Measurements from ENCODE around the gene INPP5A. TPM values are rescaled to one million over a fixed set of nuclear protein-coding genes. Genes with fewer than 3 reads are reported as not detected.
"Not testable (repeated sequence)": the region's sequence is repeated elsewhere in the genome, so short reads cannot be mapped to it uniquely, and the experiment has no call there.

Gene INPP5A
- total RNA-seq, 1 donor from 2014 or later: 20.9 TPM

DNA sequence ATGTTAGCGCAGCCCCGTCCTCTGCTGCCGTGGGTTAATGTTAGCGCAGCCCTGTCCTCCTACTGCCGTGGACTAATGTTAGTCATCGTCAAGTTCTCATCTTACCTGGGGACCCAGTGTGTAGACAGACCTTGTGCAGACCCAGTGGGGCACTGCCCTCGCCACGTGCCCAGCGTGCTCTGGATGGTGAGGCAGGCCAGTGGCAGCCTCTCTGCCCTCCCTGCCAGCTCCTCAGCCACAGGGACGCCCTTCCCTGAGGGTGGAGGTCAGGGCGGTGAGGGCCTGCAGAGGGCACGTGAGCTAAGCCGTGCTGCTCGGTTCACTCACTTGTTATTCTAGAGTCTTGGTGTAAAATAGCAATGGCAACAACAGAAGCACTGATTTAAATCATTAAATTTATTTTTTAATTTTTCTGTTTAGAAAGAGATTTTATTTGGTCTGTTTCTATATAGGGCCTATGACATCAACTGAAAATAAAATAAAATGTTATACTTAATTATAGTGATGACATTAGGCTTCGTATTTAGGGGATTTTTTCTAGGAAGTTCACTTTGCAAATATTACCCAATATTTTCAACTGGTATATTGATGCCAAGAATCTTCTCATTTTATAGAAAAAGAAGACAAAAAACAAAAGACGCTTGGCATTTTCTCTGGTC, 199.9 kb downstream of the INPP5A start:
- DNase-seq (ENCODE audit: low read depth in 2 of 2): no peak

DNA sequence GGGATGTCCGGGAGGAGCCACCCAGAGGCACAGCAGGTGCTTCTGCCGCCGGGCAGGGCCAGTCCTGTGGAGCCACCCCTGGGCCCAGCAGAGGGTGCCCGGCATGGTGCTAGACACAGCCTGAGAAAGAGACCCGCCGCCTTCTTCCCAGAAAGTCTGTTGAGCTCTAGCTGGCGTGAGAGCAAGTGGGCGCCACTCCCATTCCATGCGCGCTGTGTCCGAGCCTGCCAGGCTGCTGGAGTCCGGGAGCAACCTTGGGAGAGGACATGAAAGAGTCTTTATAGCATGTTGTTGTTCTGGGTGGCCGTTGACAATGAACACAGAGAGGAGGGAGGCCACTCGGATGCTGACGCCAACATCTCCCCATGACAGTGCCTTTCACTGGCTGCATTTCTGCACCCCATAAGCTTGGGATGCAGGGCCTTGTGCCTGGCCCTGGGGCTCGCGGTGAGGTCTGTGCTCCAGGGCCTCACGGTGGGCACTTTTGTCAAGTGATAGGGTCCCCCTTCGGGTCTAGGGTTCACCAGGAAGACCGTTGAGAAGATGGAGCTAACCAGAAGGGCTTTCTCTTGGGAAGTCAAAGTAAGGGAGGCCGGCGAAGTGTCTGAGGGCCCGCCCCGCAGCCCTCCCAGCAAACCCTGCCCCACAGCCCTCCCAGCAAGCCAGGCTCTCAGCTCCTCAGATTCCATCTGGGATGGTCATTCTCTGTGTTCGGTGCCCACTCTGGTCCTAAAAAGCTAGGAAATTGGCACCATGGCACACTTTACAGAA, 201.1 kb downstream of the INPP5A start:
- DNase-seq (ENCODE audit: low read depth in 2 of 2): no peak

DNA sequence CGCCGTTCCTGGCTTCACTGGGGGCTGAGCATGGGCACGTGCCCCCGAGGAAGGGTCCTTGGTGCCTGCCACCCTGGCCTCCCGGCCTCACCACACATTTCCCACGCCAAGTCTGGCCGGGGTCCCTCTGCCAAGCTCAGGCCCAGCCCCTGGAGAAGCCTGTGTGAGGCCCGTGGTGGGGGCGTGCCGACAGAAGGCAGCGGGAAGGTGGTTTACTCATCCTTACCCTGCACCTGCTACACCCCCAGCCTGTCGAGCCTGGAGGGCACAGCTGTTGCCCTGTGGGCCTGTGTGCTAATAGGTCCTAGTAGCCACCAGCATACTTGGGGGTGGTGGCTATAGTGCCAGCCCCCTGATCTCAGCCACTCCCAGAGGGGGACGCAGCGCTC, 201.6 kb downstream of the INPP5A start:
- DNase-seq (ENCODE audit: low read depth in 2 of 2): no peak

DNA sequence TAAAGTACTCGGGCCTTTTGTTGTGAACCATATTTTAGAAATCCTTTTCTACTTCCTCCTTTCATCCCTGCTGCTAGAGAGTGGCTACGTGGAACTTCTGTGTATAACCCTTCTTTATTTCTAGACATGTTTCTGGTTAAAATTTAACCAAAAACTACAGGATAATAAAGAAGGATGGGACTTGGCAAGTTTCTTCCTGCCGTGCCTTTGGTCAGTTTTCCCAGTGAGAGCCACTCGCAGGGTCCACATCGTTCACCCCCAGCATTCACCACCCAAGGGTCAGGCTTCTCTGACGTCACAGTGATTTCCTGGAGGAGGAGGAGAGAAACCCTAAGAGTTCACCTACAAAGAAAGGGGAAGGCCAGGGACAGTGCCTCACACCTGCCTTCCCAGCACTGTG, 203.0 kb downstream of the INPP5A start:
- no peak for DNase-seq (ENCODE audit: low read depth in 2 of 2)

DNA sequence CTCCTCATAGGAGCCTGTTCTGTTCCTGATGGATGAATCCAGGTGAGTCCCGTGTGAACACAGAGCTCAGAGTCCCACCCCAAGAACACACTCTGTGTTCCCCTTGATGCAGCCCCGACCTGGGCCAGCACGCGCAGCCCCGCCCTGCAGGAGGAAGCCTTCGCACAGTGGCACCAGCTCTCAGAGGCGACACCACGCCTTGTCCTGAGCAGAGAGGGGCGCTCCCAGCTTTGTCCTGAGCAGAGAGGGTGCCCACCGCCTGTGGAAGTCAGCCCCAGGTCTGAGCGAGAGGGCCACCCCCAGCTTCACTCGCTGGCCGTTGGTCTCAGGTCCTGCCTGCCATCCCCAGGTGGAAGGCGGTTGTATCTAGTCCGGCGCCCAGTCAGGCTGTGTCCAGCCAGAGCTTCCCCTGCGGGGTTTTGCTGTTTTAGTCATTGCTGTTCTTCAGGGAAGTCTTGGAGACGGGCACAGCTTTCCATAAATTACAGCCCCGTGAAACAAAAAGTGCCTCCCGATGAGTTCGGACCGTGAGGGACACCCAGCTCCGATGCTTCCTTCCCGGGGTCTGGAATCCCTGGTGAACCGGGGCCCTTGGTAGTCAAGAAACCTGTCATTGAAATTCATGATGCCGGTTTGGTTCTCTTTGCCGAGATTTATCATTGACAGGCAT, 204.7 kb downstream of the INPP5A start:
- DNase-seq (ENCODE audit: low read depth in 2 of 2): no peak

DNA sequence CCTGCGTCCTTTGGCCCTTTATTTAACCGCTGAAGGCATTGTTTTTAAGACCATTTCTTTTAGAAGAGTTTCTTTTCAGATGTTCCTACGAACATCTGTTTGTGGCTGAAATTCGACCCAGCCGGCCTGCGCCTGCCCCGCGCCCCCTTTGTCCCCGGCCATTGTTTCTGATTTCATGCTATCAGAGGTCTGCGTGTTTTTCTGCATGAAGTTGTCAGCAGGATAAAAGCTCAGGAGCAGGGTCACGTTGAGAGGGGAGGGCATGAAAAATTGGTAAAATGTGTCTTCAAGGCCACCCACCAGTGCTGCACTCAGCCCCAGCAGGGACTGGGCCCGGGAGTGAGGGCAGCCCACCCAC, 205.2 kb downstream of the INPP5A start:
- no peak for DNase-seq (ENCODE audit: low read depth in 2 of 2)

DNA sequence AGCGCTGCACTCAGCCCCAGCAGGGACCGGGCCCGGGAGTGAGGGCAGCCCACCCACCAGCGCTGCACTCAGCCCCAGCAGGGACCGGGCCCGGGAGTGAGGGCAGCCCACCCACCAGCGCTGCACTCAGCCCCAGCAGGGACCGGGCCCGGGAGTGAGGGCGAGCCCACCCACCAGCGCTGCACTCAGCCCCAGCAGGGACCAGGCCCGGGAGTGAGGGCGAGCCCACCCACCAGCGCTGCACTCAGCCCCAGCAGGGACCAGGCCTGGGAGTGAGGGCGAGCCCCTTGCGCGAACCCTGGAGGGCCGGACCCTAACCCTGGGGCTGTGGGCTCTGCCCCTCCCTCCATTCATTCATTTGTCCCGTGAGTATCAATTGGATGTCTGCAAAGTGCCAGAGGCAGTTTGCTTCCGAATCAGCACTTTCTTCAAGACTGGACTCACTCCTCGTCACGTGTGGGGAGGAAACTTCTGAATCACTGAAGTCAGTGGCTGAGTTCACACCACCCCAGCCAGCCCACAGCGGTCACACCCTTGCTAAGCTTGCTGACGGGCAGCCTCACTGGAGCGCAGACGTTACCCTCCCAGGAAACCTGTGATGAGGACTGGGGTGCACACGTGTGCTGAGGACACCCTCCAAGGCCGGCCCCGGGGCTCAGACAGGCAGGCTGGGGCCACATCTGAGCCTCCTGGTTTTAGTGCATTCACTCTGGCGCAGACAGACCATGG, 205.8 kb downstream of the INPP5A start:
- not testable (repeated sequence) for DNase-seq (ENCODE audit: low read depth in 2 of 2)

DNA sequence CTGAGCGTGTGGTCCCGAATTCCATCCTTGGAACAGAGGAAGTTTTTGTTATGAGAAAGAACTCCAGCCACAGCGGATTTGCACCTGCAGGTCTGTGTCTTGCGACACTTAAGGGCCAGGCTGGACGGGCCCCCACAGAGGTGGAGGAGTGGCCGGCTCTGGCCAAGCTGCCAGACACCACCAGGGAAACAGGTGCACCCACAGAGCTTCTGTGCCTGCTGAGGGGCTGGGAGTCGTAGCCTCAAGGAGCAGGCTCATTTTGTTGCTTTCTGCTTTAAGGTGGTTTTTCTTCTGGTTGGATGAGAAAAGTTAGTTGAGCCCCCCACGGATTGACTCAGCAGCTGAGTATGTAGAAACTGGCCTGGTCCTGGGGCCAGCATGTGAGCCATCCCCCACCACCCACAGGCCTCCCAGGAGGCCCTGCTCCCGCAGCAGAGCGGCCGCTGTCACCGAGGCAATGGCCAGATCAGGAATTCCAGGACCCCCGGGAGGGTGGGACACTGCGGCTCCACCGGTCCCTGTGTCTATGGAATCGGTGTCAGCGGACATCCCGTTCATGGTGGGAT, 206.4 kb downstream of the INPP5A start:
- no peak for DNase-seq (ENCODE audit: low read depth in 2 of 2)

DNA sequence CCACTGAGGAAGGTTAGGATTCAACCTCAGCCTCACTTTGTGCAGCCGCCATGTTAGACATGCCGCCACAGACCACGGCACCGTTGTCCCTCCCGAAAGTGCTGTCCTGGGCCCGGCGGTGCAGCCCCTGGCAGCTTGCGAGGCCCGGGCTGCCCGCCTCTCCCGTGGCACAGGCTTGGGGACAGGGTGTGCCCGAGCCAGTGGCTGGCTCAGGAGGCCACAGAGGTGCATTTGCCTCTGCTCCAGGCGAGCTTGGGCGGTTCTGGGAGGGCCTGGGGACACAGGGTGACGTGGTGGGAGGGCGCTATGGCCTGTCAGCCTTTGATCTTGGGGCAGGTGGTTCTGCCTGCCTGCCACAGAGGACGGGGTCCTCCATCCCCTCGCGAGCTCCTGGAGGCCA, 207.3 kb downstream of the INPP5A start:
- no peak for DNase-seq (ENCODE audit: low read depth in 2 of 2)

DNA sequence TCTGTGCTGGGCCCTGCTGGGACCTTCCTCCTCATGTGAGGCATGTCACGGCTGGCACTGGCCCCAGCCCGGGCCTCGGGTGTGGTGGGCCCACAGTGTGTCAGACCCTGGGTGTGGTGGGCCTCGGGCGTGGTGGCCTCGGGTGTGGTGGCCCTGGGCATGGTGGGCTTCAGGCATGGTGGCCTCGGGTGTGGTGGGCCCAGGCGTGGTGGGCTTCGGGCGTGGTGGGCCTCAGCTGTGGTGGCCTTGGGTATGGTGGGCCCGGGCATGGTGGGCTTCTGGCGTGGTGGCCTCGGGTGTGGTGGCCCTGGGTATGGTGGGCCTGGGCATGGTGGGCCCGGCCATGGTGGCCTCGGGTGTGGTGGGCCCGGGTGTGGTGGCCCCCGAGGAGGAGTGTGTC, 207.9 kb downstream of the INPP5A start:
- no peak for DNase-seq (ENCODE audit: low read depth in 2 of 2)

DNA sequence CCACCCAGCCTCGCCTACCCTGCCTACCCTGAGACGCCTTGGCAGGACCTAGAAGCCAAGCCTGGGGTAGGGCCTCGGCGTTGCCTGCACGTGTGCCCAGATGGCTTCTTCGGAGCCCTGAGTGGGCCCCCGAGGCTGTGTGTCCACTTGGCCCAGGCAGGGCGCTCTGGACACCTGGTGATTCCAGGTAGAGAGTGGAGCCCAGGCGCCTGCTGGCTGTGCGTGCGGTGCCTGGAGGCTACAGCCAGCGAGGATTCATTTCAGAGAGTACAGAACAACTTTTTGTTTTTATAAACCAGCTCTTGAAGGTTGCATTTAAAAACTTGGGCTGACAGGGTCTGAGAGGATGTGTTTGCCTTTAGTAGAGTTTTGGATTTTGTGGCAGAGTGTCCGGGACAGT, 208.4 kb downstream of the INPP5A start:
- DNase-seq (ENCODE audit: low read depth in 2 of 2): no peak

DNA sequence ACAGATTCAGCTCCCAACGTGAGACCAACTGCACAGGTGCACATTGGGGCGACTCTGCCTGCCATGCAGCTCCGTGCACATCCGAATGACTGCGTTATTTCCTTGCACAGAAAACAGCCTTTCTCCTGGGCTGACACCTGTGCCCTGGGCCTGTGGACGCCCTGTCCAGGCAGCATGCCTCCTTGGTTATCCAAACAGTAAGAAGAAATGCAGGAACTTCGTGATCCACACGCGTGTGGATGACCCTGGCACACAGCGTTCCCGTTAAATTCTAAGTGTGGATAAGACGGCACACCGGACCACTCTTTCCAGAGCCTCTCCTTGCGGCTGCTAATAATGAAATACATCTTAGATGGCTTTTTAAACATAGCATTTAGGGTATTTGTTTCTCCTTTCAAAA, 208.8 kb downstream of the INPP5A start:
- DNase-seq (ENCODE audit: low read depth in 2 of 2): no peak

DNA sequence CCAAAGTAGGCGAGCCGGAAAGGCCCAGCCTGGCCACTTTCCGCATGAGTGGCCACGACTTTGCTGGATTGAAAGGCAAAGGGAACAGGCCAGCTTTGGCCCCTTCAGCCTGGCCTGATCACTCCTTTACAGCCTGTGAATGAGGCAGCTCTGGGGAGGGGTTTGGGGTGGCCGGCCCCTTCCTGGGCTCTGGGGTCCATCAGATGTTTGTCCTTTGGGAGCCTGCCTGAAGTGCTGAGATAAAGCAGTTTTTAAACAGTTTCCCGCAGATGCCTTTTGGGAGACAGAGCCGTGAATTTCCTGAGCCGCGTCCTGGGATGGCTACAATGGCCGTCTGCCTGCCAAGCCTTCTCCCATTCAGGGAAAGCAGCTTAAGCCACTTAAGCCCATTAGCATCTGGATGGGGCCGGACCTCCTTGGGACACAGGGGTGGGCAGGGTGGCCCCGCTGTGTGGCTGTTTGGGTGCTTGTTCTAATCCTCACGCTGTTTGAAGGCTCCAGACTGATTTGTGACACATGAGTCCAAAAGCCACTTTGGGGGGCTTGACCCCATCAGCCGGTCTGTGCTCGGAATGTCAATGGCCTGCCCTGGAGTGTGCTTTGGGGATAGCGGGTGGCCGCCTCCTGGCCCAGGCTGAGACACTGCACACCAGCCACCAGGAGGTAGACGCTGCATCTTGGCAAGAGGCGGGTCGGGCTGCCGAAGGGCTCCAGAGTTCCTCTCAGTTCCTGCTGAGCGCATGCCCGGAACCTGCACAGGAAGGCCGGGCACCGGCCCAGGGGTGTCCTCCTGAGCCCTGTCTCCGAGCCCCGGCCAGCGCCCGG, 209.4 kb downstream of the INPP5A start:
- no peak for DNase-seq (ENCODE audit: low read depth in 2 of 2)

DNA sequence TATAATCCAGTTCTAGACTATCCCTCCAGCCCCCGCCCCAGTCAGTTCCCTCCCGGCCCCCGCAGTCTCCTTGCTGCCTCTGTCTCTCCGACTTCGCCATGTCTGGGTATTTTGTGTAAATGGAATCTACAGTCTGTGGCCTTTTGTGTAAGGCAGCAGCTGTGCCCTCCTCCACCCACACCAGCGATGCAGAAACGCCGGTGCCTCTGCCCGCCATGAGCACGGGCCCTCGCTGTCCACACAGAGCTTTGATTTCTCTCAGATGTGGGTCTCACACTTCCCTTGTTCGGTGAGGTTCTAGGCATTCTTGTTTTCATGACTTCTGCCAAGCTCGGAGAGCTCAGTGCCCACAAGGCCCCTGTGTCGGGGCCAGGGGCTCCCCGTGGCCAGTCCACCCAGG, 210.5 kb downstream of the INPP5A start:
- DNase-seq (ENCODE audit: low read depth in 2 of 2): no peak

DNA sequence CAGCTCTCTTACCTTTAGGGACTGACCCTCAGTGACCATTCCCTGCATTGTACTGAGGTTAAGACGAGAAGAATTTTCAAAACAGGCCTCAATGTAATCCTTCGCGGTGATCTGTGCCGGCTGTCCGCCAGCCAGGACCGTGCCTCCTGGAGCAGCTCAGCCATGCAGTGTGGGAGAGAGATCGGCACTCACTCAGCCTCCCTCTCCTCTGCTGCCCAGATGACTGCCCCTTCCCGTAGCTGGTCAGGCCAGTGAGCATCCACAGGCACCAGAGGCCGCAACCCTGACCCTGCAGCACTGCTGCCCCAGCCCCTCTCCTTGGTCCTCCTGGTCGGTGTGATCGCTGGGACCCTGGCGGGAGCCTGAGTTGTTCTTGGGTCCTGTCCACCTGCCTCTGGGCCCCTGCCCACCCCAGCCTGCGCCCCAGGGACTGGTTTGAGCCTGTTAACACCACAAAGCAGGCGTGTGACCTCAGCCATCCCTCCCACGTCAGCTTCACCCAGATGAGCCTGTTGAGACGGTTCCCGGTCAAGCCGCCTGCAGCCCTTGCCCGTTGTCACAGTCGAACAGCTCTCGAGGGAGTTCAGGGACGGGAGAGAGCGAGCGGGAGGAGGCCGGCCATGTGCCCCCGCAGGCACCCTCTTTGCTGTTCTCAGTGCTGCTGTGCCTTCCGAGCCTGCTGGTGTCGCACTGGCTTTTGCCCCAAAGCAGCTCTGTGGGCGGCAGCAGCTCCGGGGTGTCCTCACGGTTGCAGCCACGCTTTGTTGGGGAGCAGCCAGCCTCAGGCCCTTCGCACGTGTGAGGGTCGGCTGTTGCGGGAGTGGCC, 211.2 kb downstream of the INPP5A start:
- no peak for DNase-seq (ENCODE audit: low read depth in 2 of 2)

DNA sequence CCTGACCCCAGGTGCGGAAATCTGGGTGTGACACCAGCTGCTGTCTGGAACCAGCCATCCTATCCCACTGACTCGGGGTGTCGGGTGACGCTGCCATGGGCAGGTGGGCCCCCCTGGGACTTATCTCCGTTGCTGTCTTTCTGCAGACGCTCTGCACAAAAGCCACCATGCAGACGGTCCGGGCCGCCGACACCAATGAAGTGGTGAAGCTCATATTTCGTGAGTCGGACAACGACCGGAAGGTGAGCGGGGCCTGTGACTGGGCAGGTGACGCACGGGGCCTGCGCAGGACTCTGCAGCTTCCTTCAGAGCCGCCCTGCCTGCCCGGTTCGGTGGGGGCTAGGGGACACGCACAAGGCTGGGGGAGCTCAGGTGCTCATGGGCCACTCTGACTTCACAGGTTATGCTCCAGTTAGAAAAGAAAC, 211.8 kb downstream of the INPP5A start:
- DNase-seq (ENCODE audit: low read depth in 2 of 2): no peak

DNA sequence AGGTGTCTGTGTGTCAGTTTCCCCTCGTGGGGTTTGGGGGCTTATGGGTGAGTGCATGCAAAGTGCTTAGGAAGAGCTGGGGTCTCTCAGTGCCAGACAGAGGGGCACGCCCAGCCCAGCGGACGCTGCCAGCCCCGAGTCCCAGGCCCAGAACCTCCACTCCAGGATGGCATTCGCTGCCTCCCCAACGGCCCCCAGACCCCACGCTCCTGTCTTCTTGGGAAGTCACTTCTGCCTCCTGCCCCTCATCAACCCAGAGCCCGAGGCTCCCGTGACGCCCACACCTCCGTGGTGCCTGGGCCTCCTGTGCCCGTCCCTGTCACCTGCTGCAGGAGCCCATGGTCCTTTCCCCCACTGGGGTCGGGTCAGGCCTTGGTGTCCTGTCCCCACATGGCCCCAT, 213.3 kb downstream of the INPP5A start:
- DNase-seq (ENCODE audit: low read depth in 2 of 2): no peak

DNA sequence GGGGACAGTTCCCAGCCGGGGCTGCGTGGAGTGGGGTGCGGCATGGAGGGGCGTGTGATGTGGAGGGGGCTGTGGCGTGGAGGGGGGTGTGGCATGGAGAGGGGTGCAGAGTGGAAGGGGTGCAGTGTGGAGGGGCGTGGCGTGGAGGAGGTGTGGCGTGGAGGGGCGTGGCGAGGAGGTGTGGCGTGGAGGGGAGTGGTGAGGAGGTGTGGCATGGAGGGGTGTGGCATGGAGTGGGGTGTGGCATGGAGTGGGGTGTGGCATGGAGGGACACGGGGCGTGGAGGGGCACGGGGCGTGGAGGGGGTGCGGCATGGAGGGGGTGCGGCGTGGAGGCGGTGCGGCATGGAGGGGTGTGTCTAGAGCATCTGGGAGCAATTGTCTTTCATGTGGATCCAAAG, 214.8 kb downstream of the INPP5A start:
- DNase-seq (ENCODE audit: low read depth in 2 of 2): no peak

DNA sequence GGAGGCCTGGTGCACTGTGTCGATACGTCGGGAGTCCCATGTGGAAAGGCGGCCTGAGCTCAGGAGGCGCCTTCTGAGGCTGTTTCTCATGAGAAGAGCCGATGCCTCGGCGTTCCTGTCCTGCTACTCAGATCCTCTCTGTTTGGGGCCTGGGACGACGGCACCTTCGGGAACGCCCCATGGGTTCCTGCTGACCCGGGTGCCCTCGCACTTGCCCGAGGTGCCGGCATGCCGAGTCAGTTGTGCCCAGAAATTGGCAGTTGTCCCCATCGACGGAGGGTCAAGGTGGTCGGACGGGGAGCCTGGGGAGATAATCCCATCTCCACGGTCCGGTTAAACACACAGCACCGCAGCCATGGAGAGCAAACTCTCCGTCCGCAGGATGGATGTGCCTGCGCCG, 215.4 kb downstream of the INPP5A start:
- DNase-seq (ENCODE audit: low read depth in 2 of 2): no peak

DNA sequence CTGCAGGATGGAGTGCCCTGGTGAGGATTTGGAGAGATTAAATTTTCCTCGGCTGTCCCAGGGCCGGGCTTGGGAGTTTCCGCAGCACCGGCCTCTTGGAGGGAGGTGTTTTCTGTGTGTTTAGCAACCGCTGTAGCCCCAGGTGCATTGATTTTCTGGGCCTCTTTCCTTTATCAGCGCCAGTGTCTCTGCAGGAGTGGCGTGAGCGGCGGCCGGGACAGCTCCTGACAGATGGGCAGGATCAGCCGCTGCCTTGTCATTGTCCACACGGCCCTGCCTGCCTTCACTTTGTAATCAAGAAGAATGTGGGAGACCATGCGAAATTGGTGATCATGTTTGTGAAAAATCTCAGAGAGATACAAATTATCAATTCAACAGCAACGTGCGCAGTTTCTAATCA, 216.0 kb downstream of the INPP5A start:
- no peak for DNase-seq (ENCODE audit: low read depth in 2 of 2)
